ENCODE data around the gene LACTB.
A peak's percentile ranks its signal among the peaks of the same experiment; 100 is the strongest.

- TF ChIP-seq CTCF (conservative IDR thresholded peaks at IDR 0.05; ENCODE audit: low read depth, low read length): no peak
- peak; percentile 72 for TF ChIP-seq POLR2A (IDR thresholded peaks at IDR 0.05; ENCODE audit: low read depth, low read length)
- no peak for TF ChIP-seq NFE2L2 (IDR thresholded peaks at IDR 0.05; ENCODE audit: low read depth, low read length)
- no peak for TF ChIP-seq MXI1 (IDR thresholded peaks at IDR 0.05; ENCODE audit: borderline replicate concordance, low read depth, low read length)
- TF ChIP-seq BHLHE40 (IDR thresholded peaks at IDR 0.05; ENCODE audit: low read depth, low read length): no peak
- TF ChIP-seq RAD21 (IDR thresholded peaks at IDR 0.05; ENCODE audit: low read length): no peak; the same call in 1 of the 2 replicates
- no peak for TF ChIP-seq MAFK (IDR thresholded peaks at IDR 0.05; ENCODE audit: low read depth, low read length)
- no peak for TF ChIP-seq RFX5 (IDR thresholded peaks at IDR 0.05; ENCODE audit: low read depth, low read length)
- 0 out of 2 replicates have a peak, but pooled peaks have one; percentile 83 for TF ChIP-seq MAZ (IDR thresholded peaks at IDR 0.05; ENCODE audit: borderline replicate concordance, low read depth, low read length)
- TF ChIP-seq, protein P1, sequence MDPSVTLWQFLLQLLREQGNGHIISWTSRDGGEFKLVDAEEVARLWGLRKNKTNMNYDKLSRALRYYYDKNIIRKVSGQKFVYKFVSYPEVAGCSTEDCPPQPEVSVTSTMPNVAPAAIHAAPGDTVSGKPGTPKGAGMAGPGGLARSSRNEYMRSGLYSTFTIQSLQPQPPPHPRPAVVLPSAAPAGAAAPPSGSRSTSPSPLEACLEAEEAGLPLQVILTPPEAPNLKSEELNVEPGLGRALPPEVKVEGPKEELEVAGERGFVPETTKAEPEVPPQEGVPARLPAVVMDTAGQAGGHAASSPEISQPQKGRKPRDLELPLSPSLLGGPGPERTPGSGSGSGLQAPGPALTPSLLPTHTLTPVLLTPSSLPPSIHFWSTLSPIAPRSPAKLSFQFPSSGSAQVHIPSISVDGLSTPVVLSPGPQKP (IDR thresholded peaks at IDR 0.05; ENCODE audit: borderline replicate concordance, low read depth, low read length): no peak
- no peak for TF ChIP-seq CEBPB (IDR thresholded peaks at IDR 0.05; ENCODE audit: low read depth, low read length)
- no peak for TF ChIP-seq RCOR1 (IDR thresholded peaks at IDR 0.05; ENCODE audit: insufficient replicate concordance, low read length)
These were observed 67.5 kb downstream of the LACTB start, which contains the start of gene RAB8B for GRCh38 chr15:63188926-63189871.

Measured in IMR-90 (cell line).